HG02798 (cell line): ENCODE results near the gene ASGR2.
"Not testable (repeated sequence)": the region's sequence is repeated elsewhere in the genome, so short reads cannot be mapped to it uniquely, and the experiment has no call there.

Source experiments
- ATAC-seq: cut with Tn5 transposase; IDR thresholded peaks from one replicate; pipeline ENCODE4 v1.9.1; 2021; ENCODE audit warnings: mild to moderate bottlenecking; ENCODE audit not compliant: unreplicated experiment, poor library complexity

ASGR2 gene, protein sequence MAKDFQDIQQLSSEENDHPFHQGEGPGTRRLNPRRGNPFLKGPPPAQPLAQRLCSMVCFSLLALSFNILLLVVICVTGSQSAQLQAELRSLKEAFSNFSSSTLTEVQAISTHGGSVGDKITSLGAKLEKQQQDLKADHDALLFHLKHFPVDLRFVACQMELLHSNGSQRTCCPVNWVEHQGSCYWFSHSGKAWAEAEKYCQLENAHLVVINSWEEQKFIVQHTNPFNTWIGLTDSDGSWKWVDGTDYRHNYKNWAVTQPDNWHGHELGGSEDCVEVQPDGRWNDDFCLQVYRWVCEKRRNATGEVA

DNA sequence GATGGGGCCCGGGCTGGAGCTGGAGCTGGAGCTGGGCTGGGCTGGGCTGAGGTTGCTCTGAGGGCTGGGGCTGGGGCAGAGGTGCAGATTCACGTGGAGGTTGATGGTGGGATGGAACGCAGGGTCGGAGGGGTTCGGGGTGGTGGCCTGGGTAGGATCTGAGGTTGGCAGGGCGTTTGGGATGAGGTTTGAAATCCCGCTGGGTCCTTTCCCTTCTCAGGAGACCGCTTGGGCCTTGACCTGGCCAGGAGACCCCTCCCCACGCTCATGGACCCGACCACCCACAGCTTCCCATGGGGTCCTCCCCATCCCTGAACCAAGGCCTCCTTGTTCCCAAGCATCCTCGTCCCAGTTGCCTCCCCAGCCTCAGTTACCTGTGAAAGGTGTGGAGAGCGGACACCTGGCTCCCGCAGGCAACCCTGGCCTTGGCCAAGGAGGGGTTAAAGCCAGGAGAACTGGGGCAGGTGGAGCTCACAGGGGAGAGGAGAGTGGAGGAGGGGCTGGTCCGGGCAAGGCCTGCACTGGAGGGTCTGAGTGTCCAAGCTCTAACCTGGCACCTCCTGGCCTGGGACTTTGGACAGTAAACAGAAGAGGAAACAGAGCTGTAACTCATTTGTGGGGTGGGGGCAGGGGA lies at the start of gene ASGR2:
Gene ASGR2 (minus strand): TSS at position 582 of the 634 bp plus-strand sequence. CDS start 582 bp downstream, outside the sequence.
- no peak for ATAC-seq

DNA sequence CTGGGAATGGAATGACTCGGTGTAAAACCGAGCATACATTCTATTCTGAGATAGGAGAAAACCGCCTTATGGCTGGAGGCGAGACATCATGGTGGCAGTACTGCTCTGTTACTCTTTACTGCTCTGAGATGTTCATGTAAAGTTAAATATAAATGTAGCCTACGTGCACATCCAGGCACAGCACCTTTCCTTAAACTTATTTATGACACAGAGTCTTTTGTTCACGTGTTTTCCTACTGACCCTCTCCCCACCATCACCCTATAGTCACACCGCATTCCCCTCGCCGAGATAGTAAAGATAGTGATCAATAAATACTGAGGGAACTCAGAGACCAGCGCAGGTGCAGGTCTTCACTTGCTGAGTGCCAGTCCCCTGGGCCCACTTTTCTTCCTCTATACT lies 44.9 kb upstream of the ASGR2 start:
- ATAC-seq: not testable (repeated sequence)

DNA sequence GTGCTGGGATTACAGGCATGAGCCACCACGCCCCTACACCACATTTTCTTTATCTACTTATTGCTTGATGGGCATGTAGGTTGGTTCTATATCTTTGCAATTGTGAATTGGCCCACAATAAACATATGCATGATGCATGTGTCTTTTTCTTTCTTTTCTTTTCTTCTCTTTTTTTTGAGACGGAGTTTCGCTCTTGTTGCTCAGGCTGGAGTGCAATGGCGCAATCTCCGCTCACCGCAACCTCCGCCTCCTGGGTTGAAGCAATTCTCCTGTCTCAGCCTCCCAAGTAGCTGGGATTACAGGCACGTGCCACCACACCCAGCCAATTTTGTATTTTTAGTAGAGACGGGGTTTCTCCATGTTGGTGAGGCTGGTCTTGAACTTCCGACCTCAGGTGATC lies 43.8 kb upstream of the ASGR2 start:
- ATAC-seq: not testable (repeated sequence)

DNA sequence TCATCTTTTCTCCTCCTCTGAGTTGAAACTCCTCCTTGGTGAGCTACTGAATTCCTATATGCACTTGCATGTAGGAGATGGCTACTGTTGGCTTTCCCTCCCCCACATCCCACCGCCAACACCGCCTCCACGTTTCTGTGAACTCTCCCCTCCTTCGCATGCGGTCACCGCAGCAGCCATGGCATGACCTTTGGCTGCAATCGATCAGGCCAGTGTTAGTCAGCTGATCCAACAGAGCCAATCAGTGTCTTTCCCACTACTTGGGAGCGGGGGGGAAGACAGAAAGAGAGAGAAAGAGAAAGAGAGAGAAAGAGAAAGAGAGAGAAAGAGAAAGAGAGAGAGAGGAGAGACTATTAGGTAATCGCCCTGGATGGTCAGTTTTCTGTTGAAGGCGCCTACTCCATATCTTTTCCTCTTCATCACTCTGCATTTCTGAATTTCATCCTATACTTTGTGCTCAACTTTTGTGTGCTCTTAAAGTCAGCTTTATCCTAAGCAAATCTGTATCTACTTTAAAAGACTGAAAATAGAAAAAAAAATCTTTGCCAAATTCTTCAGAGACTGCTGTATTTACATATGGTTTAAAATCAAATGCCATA lies 41.8 kb upstream of the ASGR2 start:
- ATAC-seq: no peak

DNA sequence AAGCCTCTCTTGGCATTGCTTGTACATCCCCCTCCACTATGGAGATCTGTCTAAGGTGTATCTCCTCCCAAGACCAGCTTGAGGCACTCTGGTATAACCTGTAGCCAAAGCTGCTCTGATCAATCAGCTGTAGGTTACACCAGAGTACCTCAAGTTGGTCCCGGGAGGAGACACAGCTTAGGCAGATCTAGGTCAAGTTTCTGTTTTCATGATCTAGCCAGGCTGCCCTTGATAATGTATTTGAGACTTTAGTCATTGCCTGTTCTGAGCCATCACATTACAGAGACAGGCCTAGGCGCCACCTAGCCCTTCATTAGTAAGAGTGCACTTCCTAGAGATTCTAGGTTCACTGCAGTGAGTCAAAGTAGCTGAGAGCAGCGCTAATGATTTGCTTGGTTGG lies 33.1 kb upstream of the ASGR2 start:
- ATAC-seq: no peak

DNA sequence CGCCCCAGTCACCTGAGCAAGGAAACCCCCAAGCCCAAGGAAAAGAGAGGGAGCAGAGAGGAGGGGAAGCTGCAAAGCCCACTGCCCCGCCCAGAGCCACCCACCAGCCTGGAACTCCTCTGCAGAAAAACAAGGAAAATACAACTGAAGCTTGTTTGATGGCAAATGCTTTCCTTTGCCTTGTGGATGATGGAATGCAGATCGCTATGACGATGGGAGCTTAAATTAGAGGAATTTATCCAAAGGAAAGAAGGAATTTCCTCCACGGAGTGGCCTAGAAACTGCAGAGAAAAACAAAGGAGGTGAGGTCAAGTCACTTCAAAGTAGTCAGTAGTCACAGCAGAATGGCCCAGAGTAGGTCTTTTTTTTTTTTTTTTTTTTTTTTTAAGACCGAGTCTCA lies 31.5 kb upstream of the ASGR2 start:
- no peak for ATAC-seq

DNA sequence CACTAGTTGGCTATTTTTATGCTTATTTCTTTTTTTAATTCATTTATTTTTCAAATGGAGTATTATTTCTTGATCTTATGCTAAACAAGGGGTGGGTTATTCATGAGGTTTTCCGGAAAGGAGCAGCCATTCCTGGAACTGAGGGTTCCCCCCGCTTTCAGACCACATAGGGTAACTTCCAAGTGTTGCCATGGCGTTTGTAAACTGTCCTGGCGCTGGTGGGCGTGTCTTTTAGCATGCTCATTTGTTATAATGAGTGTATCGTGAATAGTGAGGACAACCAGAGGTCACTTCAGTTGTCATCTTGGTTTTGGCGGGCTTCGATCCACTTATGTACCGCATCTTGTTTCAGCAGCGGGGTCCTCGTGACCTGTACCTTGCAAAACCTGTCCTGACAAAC lies 29.6 kb upstream of the ASGR2 start:
- no peak for ATAC-seq

DNA sequence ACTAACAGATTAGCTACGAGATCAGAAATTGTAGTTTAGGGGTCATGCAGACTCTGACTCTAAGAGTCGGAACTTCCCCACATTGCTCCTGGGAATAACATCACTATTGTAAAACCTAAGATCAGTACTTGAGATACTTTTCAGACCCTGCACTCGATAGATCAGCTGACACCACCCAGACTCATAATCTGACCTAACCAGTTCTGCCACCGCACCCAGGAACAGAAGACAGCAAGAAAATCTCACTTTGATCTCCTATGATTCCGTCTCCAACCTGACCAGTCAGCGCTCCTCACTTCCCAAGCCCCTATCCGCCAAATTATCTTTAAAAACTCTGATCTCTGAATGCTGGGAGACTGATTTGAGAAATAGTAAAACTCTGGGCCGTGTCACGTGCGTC lies 27.2 kb upstream of the ASGR2 start:
- ATAC-seq: no peak

DNA sequence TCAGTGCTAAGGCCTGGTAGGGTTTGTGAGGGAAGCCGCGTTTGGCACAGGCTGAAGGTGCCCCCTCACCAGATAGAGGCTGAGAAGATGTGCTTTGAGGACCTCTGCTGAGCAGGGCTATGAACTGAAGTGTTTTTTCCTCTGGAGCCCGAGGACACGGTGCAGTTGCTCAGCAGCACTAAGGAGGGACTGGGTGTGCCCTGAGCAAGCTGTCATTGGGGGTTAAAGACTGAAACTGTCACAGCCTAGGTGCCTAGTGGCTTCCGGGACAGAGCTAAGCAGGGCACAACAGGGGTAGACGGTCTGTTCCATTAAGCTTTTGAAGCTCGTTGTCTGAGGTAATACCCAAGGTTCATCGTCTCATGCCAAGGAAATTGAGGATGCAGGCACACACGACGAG lies 24.8 kb upstream of the ASGR2 start:
- ATAC-seq: no peak

DNA sequence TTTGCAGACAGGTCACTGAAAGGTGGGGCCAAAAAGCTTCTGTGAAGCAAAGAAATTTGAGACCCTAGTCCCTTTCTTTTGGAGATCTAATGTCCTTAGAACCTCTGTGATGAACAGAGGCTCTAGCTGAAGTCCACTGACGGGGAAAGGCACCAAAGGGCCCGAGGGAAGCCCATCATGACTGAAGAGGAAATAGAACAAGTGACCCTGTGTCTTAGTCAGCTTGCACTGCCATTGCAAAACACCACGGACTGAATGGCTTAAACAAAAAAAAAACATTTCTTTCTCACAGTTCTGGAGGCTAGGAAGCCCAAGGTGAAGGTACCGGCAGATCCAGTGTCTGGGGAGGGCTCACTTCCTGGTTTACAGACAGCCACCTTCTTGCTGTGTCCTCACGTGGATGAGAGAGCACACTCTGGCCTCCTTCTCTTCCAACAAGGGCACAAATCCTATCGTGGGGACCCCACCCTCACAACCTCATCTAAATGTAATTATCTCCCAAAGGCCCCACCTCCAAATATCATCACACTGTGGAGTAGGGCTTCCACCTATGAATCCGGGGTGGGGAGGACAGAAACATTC lies 24.3 kb upstream of the ASGR2 start:
- ATAC-seq: no peak

DNA sequence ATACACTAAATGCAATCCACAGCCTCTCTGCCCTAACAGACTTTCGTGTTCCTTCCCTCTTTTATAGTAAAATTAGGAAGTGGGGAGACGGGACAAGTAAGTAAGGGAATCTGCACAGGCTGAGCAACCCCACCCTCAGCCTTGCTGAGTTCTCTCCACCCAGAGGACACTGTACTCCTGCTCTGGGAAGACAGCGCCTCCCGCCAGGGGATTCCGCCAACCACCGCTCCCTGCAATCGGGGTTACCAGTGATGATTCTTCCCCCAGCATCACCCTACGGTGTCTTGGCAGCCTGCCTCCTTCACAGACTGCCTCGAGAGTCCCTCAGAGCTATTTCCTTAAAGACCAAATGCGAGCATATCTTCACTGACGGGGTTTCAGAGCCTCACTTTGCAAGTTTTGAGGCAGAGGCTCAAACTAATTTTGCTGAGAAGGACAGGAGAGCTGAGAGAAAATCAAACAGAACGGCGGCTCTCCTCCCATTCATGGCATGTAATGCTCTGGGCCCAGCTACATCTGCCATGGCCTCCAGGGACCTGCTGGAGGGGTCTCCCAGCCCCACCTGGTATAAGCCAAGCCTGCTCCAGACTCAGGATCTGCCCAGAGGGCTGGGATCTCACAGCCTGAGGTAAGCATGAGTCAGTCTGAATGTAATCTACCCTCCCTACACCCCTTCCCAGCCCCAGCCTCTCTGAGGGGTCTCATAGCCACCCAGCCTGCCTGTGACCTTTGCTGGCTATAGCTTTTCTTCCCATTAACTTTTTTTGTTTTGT lies 22.7 kb upstream of the ASGR2 start:
- ATAC-seq: no peak

DNA sequence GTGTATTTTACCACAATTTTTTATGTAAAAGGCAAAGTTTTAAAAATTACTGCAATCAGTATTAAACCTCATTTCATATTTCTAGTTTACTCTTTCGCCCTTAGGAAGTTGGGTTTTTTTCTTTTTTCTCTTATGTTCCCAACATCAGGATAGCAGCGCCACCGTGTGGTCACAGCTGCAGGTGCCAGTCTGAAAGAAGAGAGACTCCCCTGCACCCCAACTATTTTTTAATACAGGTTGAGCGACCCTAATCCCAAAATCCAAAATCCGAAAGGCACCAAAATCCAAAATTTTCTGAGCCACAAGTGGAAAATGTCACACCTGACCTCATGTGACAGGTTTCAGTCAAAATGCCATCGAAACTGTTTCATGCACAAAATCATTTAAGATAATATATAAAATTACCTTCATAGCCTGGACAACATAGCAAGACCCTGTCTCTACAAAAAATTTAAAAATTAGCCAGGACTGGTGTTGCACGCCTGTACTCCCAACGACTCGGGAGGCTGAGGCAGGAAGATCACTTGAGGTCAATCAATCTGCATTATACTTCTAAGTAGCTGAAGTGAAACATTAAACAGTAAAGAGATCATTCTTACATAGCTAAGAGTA lies 21.8 kb upstream of the ASGR2 start:
- no peak for ATAC-seq

DNA sequence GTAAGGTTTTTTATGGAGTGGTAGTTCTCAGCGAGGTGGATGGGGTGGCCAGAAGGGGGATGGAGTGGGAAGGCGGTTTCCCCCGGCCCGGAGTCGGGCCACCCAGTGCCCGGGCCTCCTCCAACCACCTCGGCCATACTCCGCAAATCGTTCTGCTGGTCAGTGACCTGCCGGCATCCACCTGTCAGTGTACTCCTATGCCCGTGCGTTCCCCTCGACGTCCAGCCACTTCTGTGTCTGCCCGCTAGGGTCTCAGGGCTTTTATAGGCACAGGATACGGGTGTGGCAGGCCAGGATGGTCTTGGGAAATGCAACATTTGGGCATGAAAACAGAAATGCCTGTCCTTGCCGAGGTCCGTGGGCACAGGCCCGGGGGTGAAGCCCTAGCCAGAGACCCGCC lies 19.3 kb upstream of the ASGR2 start:
- no peak for ATAC-seq

DNA sequence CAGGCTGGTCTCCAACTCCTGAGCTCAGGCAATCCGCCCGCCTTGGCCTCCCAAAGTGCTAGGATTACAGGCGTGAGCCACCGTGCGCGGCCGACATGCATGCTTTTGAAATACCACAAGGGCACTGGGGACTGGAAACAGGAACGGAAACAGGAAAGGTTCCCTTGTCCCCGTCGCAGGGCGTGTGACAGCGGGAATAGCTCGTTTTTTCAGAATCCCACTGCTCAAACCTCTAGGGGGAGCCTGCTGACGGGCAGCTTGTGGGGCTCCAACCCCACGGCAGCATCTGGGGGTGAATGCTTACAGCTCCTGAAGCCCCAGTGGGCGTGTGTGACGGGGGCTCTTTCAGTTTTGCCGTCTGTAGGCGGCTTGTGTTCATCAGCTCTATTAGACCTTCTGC lies 18.8 kb upstream of the ASGR2 start:
- ATAC-seq: no peak

DNA sequence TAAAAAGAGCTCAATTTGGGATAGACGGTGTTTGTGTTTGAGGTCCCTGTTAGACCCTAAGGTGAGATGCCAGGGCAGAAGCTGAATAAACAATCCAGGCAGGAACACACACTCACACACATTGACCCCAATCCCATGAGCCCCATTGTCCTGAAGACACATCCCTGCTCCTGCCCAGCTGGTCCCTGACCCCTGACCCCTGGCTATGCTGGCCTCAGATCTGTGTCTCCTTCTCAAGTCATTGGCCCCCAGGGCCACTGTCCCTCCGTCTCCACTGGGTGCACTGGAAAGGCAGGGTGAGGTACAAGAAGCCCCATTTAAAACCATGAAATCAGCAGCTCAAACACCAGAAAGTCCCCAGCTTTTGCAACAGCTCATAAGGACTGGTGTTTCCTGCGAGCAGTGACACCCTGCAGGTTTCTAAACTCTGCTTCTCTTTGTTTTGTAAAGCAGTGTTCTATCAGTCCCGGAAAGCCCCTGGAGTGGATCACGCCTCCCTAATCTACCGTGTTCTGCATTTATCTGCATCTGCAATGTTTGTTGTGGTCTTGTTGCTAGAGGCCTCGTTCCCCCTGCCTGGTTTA lies 18.0 kb upstream of the ASGR2 start:
- no peak for ATAC-seq

DNA sequence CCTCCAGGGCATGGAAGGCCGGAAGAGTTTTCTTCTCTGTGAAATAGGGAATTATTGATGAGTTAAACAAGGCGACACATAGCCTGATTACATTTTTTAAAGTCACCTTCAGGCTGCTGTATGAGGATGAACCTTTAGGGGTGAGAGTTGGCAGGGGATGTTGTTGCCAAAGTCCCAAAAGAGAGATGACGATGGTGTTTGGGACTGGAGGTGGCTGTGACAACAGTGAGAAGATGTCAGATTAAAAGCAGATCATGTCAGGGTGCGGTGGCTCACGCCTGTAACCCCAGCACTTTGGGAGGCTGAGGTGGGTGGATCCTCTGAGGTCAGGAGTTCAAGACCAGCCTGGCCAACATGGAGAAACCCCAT lies 16.8 kb upstream of the ASGR2 start:
- ATAC-seq: no peak

DNA sequence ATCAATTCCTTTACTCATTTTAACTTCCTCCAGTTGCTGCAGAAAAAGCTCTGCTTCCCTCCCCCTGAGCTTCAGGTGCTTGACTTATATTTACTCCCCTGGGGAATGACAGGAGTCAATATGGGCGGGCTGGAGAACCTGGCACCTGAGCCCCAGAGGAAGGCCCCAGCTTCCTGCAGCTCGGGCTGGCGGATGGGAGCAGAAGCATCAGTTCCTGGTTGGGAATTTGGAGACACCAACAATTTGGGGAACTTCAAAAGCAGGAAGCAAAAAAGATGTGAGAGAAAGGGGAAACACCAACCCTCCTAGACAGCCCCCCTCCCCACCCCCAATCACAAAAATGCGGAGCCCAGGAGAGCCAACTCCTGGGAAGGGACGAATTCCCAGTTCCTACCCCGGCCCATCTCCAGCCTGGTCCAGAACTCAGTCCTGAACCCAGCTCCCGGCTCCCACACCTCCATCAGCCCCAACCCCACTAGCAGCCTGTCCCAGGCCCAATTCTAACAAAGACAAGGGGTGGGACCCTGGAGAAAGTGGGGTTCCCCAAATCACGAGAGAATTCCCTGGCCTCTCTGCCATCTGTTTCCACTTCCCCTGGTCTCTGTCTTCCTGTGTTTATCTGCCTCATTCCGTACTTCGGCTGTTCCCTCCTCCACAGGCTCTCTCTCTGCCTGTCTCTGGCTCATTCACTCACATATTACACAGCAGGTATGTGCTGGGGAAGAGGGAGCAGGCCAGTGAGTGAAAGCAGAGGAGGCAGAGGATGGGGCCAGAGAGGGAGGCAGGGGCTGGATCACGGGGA lies 16.2 kb upstream of the ASGR2 start:
- no peak for ATAC-seq

DNA sequence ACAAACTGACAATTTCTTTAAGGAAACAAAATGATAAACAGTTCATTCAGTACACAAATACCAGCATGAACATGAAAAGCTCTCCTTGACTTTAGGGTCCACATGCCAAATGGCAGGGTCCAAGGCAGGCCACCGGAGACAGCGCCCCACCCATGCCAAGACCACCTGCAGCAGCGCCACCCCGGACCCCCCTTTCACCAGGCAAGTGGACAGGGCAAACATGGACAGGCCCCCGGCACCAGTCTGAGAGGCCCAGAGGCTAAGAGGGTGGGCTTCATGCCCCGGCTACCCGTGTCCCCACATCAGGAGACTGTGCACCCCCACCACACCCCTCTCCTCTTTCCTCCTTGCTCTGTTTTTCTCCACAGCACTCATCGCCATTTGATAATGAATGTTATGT lies 14.7 kb upstream of the ASGR2 start:
- no peak for ATAC-seq

DNA sequence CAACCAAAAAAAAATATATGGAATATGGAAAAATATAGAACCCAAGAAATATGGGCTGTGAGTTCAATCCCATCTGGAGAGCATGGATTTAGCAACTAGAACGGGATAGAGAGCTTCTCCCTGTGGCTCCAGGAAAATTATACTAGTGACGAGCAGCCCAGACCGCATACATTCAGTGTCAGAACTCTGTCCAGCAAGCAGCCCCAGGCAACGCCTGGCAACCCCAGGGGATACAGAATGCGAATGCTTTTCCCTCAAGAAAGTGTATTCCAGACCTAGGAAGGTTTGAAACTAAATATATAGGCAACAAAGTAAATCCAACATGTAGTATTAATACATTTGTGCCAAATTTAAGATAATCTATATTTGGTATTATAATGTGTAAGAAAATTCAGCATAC lies 13.5 kb upstream of the ASGR2 start:
- no peak for ATAC-seq
